GM12874 (cell line): Measurements from ENCODE around the gene SLC39A6.

Experiments
- TF ChIP-seq, protein P1 (sequence below): IDR thresholded peaks from 2 replicates; pipeline ENCODE4 v1.5.1; 2011; ENCODE audit warnings: low read depth, mild to moderate bottlenecking, control low read depth, low read length, moderate library complexity; ENCODE audit not compliant: insufficient read depth

SLC39A6 gene

DNA sequence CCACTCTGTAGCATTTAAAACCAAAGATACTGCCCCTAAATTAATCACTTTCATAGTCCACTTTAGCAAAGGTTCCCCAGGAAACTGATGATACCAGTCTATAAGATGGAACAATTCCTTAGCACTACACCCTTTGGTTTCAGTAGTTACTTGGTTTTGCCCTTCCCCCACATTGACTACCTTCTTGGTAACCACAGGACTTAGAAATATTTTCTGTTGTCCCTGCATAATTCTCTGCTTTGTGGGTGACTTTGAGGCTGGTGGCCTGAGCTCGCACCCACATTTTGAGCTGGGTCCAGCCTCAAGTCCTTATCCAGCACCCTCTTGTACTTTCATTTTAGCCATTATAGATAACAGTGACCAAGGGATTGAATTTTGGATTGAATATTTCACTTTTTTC is 23.6 kb upstream of the SLC39A6 start:
- TF ChIP-seq, protein P1, sequence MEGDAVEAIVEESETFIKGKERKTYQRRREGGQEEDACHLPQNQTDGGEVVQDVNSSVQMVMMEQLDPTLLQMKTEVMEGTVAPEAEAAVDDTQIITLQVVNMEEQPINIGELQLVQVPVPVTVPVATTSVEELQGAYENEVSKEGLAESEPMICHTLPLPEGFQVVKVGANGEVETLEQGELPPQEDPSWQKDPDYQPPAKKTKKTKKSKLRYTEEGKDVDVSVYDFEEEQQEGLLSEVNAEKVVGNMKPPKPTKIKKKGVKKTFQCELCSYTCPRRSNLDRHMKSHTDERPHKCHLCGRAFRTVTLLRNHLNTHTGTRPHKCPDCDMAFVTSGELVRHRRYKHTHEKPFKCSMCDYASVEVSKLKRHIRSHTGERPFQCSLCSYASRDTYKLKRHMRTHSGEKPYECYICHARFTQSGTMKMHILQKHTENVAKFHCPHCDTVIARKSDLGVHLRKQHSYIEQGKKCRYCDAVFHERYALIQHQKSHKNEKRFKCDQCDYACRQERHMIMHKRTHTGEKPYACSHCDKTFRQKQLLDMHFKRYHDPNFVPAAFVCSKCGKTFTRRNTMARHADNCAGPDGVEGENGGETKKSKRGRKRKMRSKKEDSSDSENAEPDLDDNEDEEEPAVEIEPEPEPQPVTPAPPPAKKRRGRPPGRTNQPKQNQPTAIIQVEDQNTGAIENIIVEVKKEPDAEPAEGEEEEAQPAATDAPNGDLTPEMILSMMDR: no peak

DNA sequence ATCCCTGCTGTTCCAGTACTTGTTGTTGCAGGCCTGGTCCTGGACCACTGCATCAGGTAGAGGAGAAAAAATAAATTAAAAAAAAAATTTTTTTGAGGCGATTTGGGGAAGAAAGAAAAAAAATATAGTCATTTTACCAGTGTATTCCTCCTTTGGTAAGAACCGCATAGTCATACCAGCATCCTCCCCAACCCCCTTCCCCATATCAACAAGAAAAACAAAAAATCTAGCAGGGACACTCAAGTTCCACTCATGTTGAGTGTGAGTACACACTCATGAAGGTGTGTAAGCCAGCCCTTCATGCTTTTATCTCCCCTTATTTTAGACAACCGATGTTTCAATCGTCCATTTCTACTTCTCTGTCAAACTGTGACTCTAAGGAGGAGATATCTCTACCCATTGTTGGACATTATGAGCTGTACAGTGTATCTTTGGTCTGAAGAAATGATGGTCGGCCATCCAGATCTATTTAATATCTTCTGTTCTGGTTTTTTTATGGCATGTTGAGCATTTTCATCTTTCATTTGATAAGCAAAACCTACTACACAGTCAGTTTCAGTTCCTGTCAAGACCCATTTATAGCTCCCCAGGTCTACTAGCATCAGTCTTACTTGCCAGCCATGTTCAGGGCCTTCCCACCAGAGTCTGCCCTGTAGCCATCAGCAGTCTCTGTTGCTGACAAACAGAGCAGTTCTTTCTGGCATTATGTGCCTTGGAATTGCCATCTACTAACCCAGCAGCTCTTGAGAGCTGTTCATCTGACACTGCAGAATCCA is 20.6 kb upstream of the SLC39A6 start:
- TF ChIP-seq, protein P1: no peak

DNA sequence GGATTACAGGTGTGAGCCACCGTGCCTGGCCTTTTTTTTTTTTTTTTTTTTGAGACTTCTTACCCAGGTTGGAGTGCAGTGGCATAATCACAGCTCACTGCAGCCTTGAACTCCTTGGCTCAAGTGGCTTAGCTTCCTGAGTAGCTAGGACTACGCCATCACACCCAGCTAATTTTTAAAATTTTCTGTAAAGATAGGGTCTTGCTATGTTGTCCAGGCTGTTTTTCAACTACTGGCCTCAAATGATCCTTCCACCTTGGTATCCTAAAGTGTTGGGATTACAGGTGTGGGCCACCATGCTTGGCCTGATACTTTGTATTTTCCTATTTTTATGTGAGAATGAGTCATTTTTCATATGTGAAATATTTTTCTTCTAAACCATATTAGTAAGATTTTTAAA is 14.3 kb upstream of the SLC39A6 start:
- TF ChIP-seq, protein P1: no peak

DNA sequence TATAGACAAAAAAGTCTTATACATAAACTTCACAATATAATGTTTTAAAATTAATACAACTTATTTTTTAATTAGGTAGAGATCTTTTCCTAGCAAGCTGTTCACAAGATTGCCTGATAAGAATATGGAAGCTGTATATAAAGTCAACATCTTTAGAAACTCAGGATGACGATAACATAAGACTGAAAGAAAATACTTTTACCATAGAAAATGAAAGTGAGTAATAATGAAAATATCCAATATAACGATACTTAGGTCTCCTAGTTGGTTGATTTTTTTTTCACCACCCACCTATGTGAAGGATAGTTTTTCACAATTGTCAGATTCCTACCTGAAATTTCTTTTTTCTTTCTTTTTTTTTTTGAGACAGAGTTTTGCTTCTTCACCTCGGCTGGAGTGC is 13.6 kb upstream of the SLC39A6 start:
- TF ChIP-seq, protein P1: no peak

DNA sequence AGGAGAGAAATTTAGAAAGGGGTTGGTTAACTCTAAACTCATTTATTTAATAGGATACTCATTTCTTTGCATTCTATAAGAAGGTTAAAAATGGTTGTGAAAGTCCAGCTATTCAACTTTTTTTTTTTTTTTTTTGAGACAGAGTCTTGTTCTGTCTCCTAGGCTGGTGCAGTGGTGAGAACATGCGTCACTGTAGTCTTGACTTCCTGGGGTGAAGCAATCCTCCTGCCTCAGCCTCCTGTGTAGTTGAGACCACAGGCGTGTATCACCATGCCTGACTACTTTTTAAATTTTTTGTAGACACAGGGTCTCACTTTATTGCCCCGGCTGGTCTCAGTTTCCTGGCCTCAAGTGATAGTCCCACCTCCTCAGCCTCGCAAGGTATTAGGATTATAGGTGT is 12.4 kb upstream of the SLC39A6 start:
- TF ChIP-seq, protein P1: no peak

DNA sequence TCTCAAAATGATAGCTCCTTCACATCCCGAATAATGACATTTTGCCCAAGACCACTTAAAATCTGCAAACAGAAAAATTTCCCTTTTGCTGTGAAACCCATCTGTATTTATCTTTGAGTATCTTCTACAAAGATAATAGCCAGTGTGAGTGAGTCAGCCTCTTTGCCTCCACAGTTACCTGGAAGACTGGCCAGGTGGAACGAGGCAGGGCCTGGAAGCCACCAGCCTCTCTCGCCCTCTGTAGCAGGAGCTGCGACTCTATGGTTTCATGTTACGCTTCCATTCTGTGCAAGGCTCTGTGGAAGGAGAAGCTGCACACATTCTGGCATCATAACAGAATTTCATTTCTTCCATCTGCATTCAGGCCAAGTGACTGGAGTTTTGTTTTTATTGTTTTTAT is 10.1 kb upstream of the SLC39A6 start:
- TF ChIP-seq, protein P1: no peak

DNA sequence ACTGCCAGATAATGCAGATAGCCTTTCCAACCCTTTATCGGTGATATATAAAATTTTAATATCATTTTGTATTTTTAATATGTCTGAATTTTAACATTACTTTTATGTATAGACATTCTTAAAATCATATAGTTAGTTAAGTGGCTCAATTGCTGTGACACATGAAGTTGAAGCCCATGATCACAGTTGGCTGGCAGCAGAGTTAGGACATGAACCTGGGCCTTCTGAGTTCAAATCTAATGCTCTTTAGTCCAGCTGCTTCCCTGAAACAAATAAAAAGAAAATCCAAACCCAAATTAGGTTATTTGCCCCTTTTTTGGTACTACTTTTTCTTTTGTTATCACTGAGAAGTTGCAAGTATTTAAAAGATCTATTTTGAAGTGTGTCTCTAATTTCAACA is 6.1 kb upstream of the SLC39A6 start:
- TF ChIP-seq, protein P1: no peak
